HepG2 (cell line): ENCODE measurements around the gene TOR4A. TPM values are rescaled to one million over a fixed set of nuclear protein-coding genes. Genes with fewer than 3 reads are reported as not detected.

Experiments used
- IKZF1 ChIP-seq: fragments of 450-650 bp; IDR thresholded peaks from 2 replicates; pipeline ENCODE4 v1.7.1; 2016
- IRF2 ChIP-seq: IDR thresholded peaks from 2 replicates; pipeline ENCODE4 v1.6.1; 2018; ENCODE audit warnings: missing genetic modification reagents, missing compliant biosample characterization
- KLF11 ChIP-seq: IDR thresholded peaks from 2 replicates; pipeline ENCODE4 v1.6.1; 2016; ENCODE audit warnings: missing compliant biosample characterization
- KLF12 ChIP-seq: sonication (generic); formaldehyde crosslinking; IDR thresholded peaks from 2 replicates; pipeline ENCODE4 v1.4.0; 2020; ENCODE audit warnings: missing genetic modification reagents, borderline replicate concordance
- MAFK ChIP-seq, 2 experiments: IDR thresholded peaks in 1 of 2; conservative IDR thresholded peaks in 1 of 2; 2 replicates each; pipeline ENCODE4 v1.6.1; 2011; ENCODE audit warnings: improper control_type of control experiment in 2 of 2, low read length in 2 of 2
- MXD3 ChIP-seq: IDR thresholded peaks from 2 replicates; pipeline ENCODE4 v1.6.1; 2016; ENCODE audit warnings: mild to moderate bottlenecking, missing biosample characterization, missing genetic modification reagents
- NFE2 ChIP-seq: sonication (generic); formaldehyde crosslinking; IDR thresholded peaks from 2 replicates; pipeline ENCODE4 v1.4.0; 2020; ENCODE audit warnings: missing genetic modification reagents
- NFE2L2 ChIP-seq: fragments of 150-350 bp; IDR thresholded peaks from 2 replicates; pipeline ENCODE4 v1.6.1; 2014; ENCODE audit warnings: low read length
- NR2F6 ChIP-seq, 2 experiments: IDR thresholded peaks; 2 replicates each; pipeline ENCODE4 v1.6.1; 2016; ENCODE audit warnings: antibody characterized with exemption in 1 of 2, mild to moderate bottlenecking in 1 of 2
- SIX1 ChIP-seq: sonication (generic); formaldehyde crosslinking; IDR thresholded peaks from 2 replicates; pipeline ENCODE4 v1.4.0; 2020; ENCODE audit warnings: missing genetic modification reagents, borderline replicate concordance
- SIX4 ChIP-seq: sonication (generic); formaldehyde crosslinking; IDR thresholded peaks from 2 replicates; pipeline ENCODE4 v1.4.0; 2020; ENCODE audit warnings: missing genetic modification reagents
- TBX3 ChIP-seq: fragments of 450-650 bp; IDR thresholded peaks from 2 replicates; pipeline ENCODE4 v1.6.1; 2017; ENCODE audit warnings: antibody characterized with exemption, mild to moderate bottlenecking, inconsistent platforms, borderline replicate concordance
- ZBTB33 ChIP-seq: sonication (generic); formaldehyde crosslinking; IDR thresholded peaks from 2 replicates; pipeline ENCODE4 v1.4.0; 2020; ENCODE audit warnings: missing genetic modification reagents
- ZNF672 ChIP-seq: sonication (generic); formaldehyde crosslinking; IDR thresholded peaks from 2 replicates; pipeline ENCODE4 v1.8.1; 2022; ENCODE audit warnings: missing genetic modification reagents
- ZNF687 ChIP-seq: sonication (generic); formaldehyde crosslinking; IDR thresholded peaks from 2 replicates; pipeline ENCODE4 v1.5.1; 2020; ENCODE audit warnings: mild to moderate bottlenecking, missing genetic modification reagents, moderate library complexity
- ZNF879 ChIP-seq: sonication (generic); formaldehyde crosslinking; IDR thresholded peaks from 2 replicates; pipeline ENCODE4 v1.8.1; 2023; ENCODE audit warnings: missing genetic modification reagents
- polyA plus RNA-seq, 8 experiments: library from polyadenylated mRNA; depleted of rRNA in 3 of 8; stranded (reverse) in 7 of 8; unstranded in 1 of 8; fragments of >200 nt; fragmentation: Illumina TruSeq in 4 of 8; extraction: Trizol in 4 of 8; gene quantifications; 2 replicates each; pipeline versions ENCODE4 v1.2.1 to v1.2.3, GENCODE V29; 2011 to 2016; ENCODE audit warnings: low read depth in 4 of 8, missing spikeins in 1 of 8, mixed read lengths in 1 of 8; ENCODE audit not compliant: insufficient read depth in 1 of 8
- total RNA-seq, 5 experiments: library from RNA; depleted of rRNA; stranded (reverse); fragments of >200 nt; fragmentation: Illumina TruSeq; extraction: Trizol; gene quantifications; 2 replicates each; pipeline ENCODE4 v1.2.3, GENCODE V29; 2016; ENCODE audit warnings: low read depth in 1 of 5

Gene TOR4A
- total and polyA plus RNA-seq, 2 of the 13 experiments (the other 11 are each of a cell fraction or from before 2014, with no cell fraction given) = 11.1 to 14.2 TPM

- no peak for TF ChIP-seq SIX4 (CRISPR knock-in tag)
- TF ChIP-seq NFE2 = peak; percentile 77; the same call in 1 of the 2 replicates
- TF ChIP-seq TBX3 = no peak
- TF ChIP-seq SIX1 (CRISPR knock-in tag) = no peak
- no peak for TF ChIP-seq MXD3 (CRISPR knock-in tag)
- TF ChIP-seq ZBTB33 = peak; percentile 69
- no peak for TF ChIP-seq ZNF672 (CRISPR knock-in tag)
- TF ChIP-seq KLF11 = no peak
- peak in 1 of 2 experiments; percentile 32; a peak in 2 of 4 replicates for TF ChIP-seq MAFK (conservative IDR thresholded peaks at IDR 0.05 in 1 of 2, IDR thresholded peaks at IDR 0.05 in 1 of 2; ENCODE audit: low read length in 2 of 2)
- TF ChIP-seq NFE2L2 = peak; percentile 89
- TF ChIP-seq ZNF687 = peak; percentile 26
- TF ChIP-seq ZNF879 (CRISPR knock-in tag) = no peak
- TF ChIP-seq IRF2 (CRISPR knock-in tag) = no peak
- peak; percentile 41; the same call in 1 of the 2 replicates for TF ChIP-seq NR2F6 (IDR thresholded peaks at IDR 0.05)
- no peak for TF ChIP-seq NR2F6 (CRISPR knock-in tag; IDR thresholded peaks at IDR 0.05)
- no peak for TF ChIP-seq KLF12
- TF ChIP-seq IKZF1 = no peak
Observed at GRCh38 chr9:137268538-137269201, 8.9 kb upstream of the TOR4A start (continued).
